Fibroblast of the aortic adventitia (primary cell): Measurements from ENCODE around the gene MEMO1. TPM values are rescaled to one million over a fixed set of nuclear protein-coding genes. Genes with fewer than 3 reads are reported as not detected.
A peak's percentile ranks its signal among the peaks of the same experiment; 100 is the strongest.

Experiments
- DNase-seq: peaks from one replicate; pipeline ENCODE4 v3.0.0-alpha.2; 2010; ENCODE audit warnings: low read depth
- H3K4me3 ChIP-seq: 2 replicates; pipeline ENCODE4 v1.5.1; 2011; ENCODE audit warnings: low read depth, mild to moderate bottlenecking, control low read depth, low read length, moderate library complexity
- CTCF ChIP-seq: IDR thresholded peaks from 2 replicates; pipeline ENCODE4 v1.5.1; 2011; ENCODE audit warnings: mild to moderate bottlenecking, low read length, control low read depth, inconsistent platforms; ENCODE audit not compliant: insufficient read depth
- total RNA-seq: library from RNA; depleted of rRNA; stranded (reverse); fragments of >200 nt; gene quantifications from 2 replicates; pipeline ENCODE4 v1.2.3, GENCODE V29; 2012; ENCODE audit warnings: low replicate concordance

The MEMO1 gene
- total RNA-seq, 1 donor, result 41.2 TPM

GRCh38 chr2:31992934-31993333 lies 17.9 kb downstream of the MEMO1 start:
- H3K4me3 ChIP-seq, result no peak overlapping the region
- no peak for TF ChIP-seq CTCF
- DNase-seq, result no peak

- no peak overlapping the region for H3K4me3 ChIP-seq
- TF ChIP-seq CTCF, result no peak
- DNase-seq, result no peak
Measured at GRCh38 chr2:31992025-31992579, 18.7 kb downstream of the MEMO1 start.

GRCh38 chr2:31989946-31990345 lies 20.9 kb downstream of the MEMO1 start:
- DNase-seq, result no peak
- no peak overlapping the region for H3K4me3 ChIP-seq
- TF ChIP-seq CTCF, result no peak

- DNase-seq, result peak; percentile 52
- H3K4me3 ChIP-seq, result no peak overlapping the region
- no peak for TF ChIP-seq CTCF
Measured at GRCh38 chr2:31987454-31988220, 23.2 kb downstream of the MEMO1 start.

GRCh38 chr2:31986906-31987305 lies 23.9 kb downstream of the MEMO1 start:
- no peak overlapping the region for H3K4me3 ChIP-seq
- no peak for DNase-seq
- TF ChIP-seq CTCF, result no peak

- TF ChIP-seq CTCF, result no peak
- H3K4me3 ChIP-seq, result no peak overlapping the region
- no peak for DNase-seq
Measured at GRCh38 chr2:31983762-31984467, 26.9 kb downstream of the MEMO1 start.
